CD1c-positive myeloid dendritic cell (primary cell): Measurements from ENCODE around the gene RAB25.

ENCODE experiments used
- DNase-seq: peaks from one replicate; pipeline ENCODE4 v3.0.0-alpha.2; 2016; ENCODE audit errors: extremely low spot score

Gene RAB25

DNA sequence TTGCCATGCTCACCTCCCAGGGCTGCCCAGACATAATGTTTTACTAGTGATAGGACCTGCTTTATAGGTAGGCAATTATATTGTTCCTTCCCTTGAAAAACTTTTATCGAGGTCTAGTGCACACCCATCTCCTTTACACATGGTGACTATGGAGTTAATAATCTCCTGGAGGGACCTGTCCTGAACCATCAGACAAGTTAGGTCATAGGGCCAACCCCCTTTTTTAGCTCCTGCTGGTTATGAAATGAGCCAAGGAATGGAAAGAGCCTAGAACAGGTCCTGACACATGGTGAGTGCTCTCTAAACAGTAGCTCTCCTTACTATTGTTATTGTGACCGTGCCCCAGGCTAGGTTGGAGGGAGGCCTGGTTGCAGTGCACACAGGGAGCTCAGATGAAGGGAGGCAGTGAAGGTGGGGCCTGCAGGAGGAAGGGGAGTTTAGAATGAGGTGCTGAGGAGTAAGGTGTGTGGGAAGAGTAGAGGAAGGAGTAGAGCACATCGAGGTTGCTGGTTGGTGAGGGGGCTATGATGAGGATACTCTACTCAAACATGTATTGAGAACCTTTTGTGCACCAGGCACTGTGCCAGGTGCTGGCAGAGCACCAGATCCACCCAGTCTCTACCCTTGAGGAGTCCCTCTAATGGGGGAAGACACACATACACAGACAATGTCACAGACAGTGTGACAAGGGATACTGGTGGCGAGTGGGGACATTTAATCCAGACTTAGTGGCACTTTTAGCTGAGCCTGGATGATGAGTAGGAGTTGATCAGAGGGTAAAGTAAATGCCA is 39.4 kb downstream of the RAB25 start:
- no peak for DNase-seq

DNA sequence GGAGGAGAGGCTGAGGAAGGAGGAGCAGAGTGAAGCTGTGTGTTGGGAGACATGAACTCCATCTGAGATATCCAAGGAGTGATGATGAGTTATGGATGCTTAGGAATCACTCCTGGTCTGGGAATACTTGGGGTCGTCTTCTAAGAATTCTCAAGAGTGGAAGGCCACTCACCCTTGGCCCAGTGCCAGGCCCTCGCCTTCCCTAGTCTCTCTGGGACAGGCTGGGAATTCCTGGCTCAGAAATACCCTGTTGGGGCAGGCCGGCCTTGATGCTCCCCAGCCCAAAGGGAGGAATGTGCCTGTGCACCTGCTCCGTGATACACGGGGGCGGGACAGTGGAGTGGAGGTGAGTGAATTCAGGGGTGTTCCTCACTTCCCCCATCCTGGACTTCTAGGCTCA is 40.9 kb downstream of the RAB25 start:
- no peak for DNase-seq

DNA sequence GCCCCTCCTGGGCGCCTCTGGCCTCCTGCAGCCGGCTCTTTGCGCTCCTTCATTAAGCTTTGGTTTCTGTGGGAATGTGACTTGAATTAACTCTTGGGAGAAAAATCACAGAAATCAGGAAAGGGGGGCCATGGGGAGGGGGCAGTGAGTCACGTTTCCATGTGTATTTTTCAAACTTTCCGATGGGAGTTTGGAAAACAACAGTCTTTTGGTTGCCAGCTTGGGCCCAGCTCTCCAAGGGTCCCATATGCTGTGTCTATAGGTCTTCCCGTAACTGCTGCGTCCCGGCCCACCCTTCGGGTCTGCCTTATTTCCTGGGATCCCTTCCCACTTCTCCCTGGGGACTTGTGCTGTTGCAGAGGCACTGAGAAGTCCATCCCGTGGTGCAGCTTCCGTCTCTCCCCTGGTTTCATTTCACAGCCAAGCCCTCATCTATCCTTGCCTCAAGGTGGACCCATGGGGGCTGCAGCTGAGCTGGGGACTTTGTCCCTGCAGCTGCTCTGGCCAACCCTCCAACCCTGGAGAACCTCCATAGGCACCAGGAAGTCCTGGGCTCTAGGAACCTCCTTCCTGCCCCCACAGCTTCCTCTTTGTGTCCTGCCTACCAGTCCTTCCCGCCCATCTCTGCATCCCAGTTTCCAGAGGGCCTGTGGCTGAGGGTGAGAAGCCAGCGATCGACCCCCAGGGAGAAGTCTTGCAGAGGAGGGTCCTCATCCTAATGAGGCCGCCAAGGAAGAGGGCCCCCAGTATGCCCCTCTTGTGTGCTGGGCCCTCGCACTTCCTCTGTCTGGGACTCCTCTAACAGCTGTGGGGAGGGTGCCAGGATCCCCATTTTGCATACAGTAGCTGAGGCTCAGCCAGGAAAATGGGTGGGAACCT is 41.9 kb downstream of the RAB25 start:
- DNase-seq: peak; percentile 77

DNA sequence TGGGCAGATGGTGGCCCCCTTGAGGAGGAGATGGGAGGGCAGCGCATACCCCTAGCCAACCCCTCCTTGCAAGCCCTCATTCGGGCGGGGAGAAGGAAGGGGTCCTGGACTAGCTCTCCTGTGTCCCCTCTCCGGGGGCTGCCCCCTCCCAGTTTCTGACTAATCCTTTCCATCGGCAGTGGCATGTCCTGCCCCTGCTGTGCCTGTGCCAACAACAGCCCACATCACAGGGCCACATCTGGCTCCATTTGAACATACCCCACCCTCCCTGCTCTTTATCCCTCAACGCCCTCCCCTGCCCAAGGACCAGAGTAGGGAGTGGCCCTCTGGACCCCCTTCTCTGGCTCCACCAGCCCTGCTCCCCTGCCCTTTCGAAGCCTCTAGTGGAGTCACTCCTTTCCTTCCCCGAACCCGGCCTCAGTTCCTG is 42.6 kb downstream of the RAB25 start:
- no peak for DNase-seq

DNA sequence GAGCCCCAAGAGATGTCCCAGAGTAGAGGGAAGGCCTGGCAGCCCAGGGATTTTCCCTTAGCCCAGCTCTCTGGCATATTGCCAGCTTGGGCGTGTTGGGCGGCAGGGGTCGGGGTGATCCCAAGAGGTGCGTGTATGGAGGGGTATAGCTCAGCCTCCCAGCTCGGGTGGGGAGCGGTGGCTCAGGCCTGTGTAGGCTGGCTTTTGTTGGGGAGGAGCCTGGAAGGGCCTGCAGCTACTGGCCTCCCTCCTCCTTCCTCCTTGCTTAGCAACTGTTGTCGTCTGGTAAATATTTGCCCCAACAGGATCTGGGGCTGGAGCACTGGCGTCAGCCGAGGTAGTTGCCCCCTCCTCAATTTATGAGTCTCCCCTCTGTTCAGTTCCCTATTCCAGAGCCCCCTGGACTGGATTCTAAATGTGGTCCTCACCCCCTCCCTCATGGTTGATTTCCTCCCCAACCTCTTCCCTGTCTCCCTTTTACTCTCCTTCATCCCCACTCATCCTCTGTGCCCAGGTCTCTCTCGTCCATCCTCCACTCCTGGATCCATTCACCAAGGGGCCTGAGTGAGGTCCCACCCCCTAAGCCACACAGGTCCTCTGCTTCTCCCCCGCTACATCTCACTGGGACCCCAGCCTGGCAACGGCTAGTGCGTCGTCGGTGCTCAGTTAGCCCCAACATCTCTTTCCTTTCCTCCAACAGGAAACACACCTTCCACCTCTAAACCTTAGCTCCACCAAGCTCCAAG is 43.3 kb downstream of the RAB25 start:
- peak; percentile 89 for DNase-seq

GRCh38 chr1:156104861-156105832 is 44.2 kb downstream of the RAB25 start:
- peak; percentile 35 for DNase-seq

GRCh38 chr1:156106624-156107488 is 45.9 kb downstream of the RAB25 start:
- peak; percentile 71 for DNase-seq

DNA sequence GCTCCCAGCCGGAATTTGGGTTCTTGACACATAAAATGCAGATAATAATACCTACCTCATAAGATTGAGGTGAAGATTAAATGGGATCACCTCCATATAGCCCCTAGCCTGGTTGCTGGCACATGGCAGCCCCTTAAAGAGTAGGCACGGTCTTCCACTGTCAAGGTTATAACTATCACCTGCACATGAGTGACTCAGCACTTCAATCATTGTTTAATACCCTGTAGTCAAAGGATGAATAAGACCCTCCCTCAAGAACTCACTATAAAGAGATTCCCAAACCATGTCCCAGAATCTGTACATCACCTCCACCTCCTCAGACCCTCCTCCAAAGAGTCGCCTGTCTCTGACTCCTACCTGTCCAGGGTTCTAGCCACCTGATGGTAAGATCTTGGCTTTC is 47.1 kb downstream of the RAB25 start:
- no peak for DNase-seq

DNA sequence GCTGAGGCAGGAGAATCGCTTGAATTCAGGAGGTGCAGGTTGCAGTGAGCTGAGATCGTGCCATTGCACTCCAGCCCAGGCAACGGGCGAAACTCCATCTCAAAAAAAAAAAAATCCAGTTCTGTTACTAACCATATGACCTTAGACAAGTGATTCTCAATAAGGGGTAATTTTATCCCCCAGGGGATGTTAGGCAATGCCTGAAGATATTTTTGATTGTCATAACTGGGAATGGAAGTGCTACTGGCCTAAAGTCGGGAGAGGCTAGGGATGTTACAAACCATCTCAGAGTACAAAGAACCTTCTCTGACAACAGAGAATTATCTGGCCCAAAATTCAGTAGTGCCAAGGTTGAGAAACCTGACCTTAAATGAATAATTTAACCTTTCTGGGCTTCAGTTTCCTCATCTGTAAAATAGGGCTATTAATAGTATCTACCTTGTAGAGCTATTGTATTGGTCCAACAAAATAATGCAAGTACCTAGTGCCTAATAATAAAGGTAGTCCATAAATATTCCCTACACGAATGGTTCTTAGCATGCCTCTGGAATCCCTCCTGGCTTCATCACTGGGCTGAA is 47.8 kb downstream of the RAB25 start:
- no peak for DNase-seq

DNA sequence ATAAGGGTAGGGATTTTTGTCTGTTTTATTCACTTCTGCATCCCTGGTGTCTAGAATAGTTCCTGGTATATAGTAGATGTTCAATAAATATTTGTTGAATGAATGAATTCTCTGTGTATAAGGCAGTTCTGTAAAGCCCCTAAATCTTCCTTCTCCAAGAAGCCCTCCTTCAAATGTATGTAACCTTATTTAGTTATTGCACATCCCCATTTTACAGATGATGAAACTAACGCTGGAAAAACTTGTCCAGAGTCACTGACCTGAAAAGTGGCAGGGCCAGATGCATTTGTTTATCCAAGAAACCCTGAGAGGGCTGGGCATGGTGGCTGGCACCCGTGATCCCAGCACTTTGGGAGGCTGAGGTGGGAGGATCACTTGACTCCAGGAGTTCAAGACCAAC is 49.3 kb downstream of the RAB25 start:
- DNase-seq: no peak

- DNase-seq: no peak
Observed at GRCh38 chr1:156111355-156111962, 50.5 kb downstream of the RAB25 start.

GRCh38 chr1:156112276-156113137 is 51.5 kb downstream of the RAB25 start:
- DNase-seq: no peak

DNA sequence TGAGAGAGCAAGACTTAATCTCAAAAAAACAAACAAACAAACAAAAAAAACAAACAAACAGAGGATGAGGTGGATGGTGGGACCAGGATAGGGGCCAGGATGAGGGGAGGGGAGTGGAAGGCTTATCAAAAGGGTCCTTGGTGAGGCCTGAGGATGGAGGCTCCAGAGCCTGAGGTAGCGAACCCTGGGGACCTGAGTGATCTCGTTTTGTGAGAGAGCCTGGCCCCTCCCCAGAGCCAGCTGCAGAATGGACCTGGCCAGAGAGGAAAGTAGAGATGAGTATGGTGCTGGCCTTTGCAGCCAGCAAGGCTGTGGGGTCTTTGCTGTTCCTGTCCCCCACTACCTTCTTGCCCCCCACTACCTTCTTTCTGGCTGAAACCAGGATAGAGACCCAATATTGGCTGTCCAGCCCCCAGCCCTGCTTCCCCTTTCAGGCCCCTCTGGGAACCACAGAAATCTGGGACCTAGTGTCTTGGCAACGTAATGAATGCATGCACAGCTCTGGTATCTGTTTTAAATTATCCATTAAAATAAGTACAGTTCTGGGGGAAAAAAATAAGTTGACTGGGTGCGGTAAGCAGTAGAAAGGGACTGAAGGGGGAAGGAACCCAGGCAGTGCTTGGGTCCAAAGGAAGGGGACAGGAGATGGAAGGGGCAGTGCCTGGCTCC is 52.5 kb downstream of the RAB25 start:
- no peak for DNase-seq

DNA sequence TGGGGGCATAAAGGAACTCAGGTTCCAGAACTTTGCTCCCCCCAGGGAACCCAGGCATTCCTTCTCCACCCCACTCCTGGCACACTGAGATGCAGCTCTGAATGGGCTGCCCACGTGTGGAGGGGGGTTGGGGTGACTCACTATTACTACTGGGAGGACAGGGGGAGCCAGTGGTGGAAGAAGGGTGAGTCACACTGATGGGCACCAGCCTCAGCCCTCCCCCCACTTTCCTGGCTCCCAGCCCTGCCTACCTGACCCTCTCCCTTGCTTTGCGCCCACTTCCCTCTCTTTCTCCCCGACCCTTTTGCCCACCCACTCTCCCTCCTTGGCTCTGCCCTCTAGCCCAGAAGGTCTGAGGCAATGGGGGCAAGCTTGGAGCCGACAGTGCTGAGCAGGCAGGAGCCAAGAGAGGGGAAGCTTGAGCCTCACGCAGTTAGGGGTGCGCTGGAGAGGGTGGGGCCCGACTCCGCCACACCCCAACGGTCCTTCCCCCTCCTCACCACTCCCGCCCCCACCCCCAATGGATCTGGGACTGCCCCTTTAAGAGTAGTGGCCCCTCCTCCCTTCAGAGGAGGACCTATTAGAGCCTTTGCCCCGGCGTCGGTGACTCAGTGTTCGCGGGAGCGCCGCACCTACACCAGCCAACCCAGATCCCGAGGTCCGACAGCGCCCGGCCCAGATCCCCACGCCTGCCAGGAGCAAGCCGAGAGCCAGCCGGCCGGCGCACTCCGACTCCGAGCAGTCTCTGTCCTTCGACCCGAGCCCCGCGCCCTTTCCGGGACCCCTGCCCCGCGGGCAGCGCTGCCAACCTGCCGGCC is 53.4 kb downstream of the RAB25 start, which contains the start of gene LMNA:
Gene LMNA, plus strand, starts transcription at position 611 of the 818 bp plus-strand sequence. CDS start 208 bp downstream, outside the sequence.
- peak; percentile 92 for DNase-seq

- DNase-seq: peak; percentile 59
Observed at GRCh38 chr1:156114919-156115513, 54.1 kb downstream of the RAB25 start.
